SHP77 (cell line): ENCODE results near the gene FSTL4.
A peak's percentile ranks its signal among the peaks of the same experiment; 100 is the strongest.

ENCODE experiments used
- DNase-seq, 2 experiments: peaks; one replicate each; lab custom pipeline; 2025; lab: John Stamatoyannopoulos, UW

FSTL4 gene

DNA sequence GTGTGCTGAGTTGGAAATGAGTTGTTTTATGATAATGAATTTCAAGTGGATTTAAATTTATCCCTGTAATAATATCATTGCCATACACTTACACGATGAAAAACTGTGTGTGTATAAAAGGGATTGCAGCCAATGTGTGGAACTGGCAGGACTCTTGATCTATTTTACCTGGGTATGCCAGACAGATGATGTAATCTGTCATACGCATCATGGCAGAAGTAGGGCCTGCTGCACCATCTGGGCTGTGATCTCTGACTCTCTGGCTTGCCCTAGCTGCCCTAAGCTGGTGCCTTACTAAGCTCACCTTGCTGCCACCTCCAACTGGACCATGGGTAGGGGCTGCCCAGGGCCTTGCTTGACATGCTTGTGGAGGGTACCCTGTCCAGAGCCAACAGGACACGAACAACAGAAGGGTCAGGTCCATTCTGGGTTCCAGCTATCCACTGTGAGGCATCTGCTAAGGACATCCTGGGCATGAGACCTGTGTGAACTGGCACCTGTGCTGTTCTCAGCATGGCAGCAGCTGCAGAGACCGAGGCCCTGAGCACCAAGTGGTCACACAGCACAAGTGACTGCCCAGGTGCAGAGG, 184.2 kb downstream of the FSTL4 start:
- DNase-seq, result no peak

DNA sequence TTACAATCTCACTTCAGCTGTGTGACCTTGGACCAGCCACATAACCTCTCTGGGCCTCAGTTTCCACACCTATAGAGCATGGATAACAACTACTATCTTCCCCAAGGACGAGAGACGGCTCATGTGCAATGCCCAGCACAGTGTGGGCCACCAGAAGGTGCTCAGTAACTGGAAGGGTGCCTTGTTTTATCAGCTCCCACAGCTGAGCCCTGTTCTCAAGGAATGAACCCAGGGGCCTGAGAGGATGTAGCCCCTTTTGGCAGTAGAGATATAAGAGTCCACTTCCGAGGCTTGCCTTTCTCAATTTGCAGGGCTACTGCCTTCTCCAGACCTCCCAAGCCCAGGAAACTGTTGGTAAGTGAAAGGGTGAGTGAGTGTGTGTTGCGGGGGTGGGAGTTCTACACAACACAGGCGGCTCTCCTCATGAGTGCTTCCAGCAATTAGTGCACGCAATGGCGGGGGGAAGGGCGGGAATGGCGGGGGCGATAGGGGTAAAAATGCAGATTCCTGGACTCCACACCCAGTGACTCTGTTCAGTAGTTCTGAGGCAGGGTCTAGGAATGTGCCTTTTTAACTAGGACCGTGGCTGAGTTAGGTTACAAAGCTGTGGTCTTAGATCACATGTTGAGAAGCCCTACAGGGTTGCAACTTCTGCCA, 185.1 kb downstream of the FSTL4 start:
- DNase-seq, result no peak

DNA sequence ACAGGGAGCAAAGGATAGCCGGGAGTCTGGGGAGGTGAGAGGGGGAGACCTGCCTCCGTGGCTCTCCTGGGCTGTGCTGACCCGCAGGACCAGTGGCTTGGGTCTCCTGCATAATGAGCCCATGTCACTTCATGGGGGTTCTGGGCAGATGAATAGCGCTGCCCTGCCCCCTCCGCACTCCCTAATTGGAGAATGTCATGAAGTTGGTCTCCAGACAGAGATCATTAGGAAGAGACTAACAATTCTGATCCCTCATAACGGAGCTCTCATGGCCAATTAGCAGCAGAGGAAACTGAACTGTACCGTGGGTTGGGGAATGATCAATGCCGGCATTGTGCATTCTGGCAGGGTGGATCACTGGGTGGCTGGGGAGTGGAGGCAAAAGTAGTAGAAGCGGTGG, 186.1 kb downstream of the FSTL4 start:
- no peak for DNase-seq

DNA sequence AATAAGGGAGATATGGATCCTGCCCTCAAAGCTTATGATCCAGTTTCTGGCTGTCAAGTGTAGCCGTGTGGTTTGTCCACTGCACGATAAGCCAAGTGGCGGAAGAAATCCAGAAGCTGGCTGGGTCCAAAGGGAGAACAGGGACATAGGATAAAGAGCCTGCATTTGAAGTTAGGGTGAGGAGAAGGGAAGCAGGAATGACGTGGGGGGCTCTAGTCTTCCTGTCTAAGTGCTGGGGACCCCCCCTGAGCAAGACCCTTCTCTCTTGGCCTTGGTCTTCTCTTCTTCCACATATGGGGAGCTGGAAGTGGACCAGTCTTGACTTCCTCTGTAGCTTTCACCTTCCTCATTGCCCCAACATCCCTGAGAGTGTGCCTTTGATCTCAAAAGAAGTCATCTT, 186.6 kb downstream of the FSTL4 start:
- no peak for DNase-seq

DNA sequence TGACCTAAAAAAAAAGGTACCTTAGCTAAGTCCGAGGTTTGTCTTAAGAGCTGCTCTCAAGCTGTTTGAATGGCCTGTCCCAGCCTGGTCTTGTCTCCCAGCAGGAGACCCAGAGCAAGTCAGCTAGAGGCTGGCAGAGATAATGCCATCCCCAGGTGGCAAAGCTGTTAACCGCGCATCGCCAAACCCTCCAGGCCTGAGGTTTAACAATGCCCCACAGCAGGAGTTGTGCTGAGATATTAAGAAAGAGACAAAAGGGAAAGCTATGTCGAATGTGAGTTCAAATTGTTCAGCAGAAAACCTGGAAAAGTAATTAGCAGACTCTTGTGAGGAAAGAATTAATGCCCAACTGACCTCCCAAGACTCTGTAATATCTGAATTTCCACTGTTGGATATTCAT, 187.1 kb downstream of the FSTL4 start:
- no peak for DNase-seq

DNA sequence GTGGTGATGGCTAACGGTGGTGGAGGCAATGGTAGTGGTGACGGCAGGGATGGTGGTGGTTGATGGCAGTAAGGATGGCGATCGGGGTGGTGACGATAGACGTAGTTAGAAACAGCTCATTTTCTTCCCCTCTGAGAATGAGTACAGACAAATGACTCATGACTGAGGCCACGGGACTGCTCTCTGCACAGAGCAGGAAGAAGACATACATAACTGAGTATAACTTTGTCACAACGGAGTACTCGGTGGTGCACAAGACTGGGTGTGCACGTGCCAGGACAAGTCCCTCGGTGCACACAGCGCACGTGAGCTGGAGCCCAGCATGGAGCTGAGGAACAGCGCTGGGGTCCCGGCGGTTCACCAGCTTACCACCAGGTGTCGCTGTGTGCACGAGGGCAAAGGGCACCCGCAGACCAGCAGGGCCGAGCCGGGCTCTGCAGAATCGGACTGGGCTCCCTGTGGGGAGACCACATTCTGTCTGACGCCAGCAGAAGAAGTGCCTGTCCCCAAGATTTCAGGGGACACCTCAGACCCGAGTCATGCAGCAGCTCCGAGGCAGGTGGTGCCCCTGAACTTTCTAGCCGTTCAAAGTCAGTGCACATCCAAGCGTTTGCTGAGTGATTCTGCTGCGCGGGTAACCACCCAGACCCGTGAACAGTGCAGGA, 188.6 kb downstream of the FSTL4 start:
- DNase-seq, result peak; percentile 28 to 56

DNA sequence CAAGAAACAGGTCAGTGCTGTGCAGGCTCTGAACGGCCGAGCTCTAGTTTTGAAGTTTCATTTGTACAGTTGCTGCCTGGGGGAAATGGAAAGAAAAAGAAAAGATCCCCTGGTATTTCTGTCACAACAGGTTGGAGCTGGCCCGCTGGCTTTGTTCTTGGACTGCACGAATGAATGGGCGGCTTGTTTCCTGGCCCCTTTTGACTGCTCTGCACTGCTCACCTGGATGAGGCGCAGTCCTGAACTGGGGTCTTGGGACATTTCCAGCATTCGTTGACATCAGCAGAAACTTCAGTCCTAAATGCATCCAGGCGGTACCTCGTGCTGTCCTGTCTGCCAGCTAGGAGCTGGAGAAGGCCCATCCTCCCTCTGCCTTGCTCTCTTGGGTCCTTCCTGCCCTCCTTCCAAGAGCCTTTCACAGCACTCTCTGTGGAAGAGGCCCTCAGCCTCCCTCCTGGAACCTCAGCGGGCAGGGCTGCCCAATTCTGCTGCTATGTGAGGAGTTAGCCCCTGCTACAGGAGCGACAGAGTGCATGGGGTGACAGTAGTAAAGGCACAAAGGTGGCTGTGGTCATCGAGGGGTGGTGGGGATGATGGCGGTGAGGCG, 189.2 kb downstream of the FSTL4 start:
- DNase-seq, result no peak

DNA sequence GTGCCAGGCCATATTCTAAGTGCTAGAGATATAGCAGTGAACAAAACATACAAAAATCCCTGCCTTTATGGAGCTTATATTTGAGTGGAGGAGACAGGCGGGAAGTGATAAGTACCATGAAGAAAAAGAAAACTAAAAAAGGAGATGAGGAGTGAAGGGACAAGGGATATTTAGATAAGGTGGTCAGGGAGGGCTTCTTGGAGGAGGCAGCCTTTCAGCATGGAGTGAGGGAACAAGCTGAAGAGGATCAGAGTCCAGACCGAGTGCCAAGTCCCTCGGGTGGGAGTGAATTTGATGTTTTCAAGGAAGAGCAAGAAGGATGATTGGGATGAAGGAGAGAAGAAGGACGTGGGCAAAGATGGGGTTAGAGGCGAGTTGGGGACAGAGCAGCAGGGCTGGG, 190.5 kb downstream of the FSTL4 start:
- no peak for DNase-seq

DNA sequence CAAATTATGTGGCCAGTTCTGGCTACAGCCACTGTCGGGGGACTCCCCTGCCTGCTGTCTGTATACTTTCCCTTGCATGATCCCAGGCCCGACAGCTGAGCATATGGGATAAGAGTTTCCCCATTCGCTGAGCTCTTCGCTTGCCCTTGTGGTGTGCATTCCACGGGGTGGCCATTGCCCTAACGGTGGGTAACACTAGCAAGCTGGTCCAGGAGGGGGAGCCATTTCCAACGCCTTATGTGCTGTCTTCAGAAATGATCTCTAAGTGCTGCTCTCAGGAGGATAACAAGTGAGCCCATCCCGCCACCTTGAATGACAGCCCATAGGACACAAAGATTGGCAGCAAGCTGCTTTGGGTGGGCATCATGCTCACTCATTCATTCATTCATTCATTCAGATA, 190.9 kb downstream of the FSTL4 start:
- DNase-seq, result peak; percentile 10 to 36

DNA sequence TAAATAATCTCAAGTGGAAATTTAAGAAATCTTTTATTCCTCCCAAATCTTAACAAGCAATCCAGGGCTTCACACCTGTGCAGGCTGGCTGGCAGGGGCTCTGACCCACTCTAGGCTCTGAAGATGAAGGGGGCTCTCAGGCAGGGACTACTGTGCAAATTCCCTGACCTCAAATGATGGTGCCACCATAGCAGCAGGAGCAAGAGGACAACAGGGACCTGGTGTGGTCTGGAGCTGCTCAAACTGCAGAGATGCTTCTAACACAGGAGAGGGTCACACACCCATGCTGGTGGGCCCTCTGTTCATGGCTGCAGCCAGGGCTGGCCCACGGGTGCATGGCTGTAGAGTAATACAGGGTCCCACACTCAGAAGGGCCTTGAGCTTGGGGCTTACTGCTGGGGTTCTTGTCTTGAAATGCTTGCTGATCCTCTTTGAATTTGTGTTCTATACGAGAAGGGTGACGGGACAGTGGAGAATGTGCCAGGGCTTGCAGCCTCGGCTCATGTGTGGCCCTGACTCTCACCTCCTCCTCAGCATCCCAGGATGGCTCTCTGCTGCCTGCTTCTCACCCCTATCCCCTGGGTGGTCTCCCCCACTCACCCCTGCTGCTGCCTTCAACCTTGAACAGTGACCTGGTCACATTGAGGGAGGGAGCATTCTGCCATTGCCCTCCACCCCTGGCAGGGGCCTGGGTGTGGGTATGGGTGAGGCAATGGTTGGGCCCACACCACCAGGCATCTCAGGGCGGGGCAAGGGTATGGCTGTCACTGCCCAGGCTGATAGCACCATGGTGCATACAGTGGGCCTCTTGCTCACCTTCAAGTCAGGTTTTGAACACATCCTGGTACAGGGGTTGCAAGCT, 191.7 kb downstream of the FSTL4 start:
- DNase-seq, result no peak

DNA sequence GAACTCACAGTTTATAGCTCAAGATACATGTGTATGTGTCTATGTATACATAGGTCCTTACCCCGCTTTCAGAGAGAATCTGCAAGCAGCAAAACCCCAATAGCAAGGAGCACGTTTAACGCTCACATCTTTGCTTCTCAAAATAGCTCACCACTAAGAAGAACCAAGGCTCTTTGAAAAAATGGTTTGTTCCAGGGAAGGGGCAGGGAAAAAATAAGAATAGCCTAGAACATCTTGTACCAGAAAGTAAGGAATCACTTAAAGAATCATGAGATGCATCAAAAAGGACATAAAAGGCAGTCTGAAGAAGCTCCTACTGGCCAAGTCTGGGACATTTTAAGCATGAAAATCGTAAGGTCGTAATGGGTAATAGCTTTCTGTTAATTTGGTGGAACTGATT, 196.4 kb downstream of the FSTL4 start:
- no peak for DNase-seq

DNA sequence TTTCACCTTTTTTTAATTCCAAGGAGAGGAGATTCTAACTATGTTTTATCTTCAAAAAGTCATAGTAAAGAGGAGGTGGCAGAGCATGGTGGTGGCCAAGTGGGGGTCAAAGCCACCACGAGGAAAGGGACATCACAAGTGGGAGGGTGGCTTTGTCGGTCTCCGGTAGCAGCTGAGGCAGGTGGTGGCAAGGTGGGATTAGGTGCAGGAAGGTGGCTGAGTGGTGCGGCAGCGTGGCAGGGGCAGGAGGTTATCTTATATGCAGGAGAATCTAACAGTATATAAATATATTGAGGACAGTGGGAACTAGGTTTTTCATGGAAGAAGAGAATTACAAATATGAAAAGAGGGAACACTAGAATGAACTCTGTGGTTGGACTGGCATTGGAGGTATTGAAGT, 196.8 kb downstream of the FSTL4 start:
- DNase-seq, result no peak

DNA sequence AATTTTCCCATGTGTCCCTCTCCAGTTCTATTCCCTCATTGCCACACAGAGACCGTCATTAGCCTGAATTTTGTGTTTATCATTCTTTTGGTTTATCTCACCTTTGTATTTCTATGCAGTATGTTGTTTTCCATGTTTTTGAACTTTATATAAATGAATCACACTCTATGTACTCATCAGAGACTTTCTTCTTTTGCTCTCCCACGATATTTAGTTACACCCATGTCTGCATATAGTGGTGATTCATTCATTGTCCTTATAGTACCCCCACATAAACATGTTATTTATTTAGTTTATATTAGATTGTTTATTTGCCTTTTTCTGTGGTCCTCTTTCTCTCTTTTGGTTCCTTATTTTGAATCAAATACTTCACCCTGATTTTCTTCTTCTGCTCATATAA, 199.7 kb downstream of the FSTL4 start:
- no peak for DNase-seq

DNA sequence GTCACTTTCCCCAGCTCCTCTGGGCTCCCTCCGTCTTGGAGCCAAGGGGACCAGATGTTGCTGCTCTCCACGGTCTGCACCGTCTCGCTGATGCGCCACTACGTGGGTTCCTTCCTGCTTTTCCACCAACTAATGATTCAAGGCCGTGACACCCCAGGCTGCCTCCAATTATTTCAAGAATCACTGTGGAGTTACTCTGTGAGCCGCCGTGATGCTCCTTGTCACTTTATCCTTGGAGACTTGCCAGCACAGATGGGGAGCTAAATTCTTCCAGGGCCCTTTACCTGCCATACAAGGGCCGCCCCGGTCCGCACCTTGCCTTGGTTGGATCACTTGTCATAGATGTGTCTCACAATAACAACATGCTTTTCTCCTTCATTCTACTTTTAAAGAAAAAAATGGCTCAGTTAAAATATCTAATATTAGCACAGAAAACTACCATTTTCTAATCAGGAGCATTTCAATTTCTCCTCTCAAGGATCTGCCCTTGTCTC, 202.0 kb downstream of the FSTL4 start:
- DNase-seq, result no peak

DNA sequence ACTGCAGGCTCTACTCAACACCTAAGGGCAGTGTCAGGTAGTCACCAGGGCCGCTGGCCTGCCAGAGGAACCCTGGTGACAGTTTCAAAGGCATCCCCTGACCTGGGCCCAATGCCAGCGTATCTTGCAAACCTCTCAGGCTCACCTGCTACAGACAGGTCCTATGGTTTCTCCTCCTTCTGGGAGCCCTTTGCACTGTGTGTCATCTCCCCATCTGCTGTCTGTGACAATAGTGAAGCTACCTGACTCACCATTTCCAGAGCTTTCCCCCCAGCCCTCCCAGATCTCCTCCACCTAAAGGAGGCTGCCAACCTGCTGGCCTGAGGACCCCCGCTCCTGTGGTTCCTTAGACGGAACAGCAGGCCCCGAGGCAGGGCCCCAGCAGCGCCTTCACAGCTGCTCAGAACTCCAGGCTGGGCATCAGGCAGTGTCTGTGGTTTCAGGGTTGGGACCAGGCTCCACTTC, 203.1 kb downstream of the FSTL4 start:
- no peak for DNase-seq

DNA sequence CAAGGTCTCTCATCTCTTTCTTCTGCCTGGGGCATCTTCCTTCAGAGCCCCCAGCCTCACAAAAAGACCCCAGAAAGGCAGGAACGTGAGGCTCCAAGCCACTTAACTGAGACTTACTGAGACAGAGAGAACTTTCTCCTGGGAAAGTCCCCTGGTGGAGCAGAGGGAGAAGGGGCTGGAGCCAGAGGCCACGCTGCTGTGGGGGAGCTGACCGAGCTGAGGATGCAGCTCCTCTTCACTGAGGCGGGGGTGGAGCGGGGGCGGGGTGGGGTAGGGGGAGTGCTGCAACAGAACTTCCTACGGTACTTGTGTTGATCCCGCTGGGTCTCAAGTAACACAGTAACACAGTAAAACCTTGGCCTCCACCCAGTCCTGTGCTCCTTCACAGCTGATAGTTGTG, 204.0 kb downstream of the FSTL4 start:
- DNase-seq, result no peak

DNA sequence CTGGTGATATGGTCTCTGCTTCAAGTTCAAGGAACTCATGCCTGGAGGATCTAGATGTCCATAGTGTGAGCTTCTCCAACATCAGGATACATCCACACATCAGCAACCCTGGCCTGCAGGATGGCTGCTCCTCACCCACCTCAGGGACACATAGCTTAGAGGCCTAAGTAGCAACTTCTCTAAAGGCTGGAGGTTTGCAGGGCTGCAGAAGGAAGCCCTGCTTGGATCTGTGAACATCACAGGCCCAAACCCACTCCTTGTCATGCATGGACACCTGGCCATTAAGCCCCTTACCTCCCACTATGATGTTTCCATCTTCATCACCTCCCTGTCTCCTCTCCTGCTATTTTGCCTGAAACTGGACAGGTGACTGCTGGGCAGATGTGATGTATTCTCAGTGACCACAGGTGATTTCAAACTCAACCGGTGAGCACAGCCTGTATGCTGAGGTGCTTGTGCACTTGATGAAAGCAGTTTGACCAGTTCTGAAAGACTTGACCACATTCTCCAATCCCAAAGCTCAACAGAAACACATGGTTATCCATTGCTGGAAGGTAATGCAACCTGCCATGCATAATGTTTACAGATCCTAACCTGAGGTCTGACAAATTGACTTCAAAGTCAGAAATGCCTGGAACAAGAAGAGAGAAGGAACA, 205.2 kb downstream of the FSTL4 start:
- no peak for DNase-seq

DNA sequence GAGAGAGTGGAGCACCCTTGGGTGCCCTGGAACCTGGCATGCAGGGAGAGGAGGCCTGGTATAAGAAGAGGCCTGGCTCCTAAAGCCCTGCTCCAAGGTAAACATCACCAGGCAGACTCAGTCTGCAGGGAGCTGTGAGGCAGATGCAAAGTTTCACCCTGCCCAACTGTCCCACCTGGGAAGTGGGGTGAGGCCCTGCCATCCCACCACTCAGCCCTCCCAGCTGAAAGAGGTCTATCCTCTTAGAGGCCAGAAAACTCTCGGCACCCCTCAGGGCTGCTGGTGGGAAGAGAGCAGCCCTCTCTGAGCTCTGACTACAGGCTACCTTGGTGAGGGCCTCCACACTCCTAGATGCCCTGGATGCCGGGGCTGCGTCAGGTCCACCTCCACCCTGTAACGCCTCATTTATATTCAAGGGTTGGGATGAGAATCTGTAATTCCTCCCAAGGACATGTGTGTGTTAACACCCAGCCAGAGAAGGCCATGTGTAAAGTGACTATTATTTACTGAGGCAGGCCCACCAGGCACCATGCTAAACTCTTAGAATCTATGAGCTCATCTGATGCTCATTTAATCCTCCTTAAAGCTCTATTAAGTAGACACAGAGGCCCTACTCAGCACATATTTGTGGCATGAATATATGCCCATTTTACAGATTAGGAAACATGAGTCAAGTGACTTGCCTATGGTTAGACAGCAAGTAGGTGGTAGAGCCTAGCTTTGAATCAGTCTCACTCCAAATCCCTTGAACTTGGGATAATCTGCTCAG, 205.9 kb downstream of the FSTL4 start:
- DNase-seq, result no peak

DNA sequence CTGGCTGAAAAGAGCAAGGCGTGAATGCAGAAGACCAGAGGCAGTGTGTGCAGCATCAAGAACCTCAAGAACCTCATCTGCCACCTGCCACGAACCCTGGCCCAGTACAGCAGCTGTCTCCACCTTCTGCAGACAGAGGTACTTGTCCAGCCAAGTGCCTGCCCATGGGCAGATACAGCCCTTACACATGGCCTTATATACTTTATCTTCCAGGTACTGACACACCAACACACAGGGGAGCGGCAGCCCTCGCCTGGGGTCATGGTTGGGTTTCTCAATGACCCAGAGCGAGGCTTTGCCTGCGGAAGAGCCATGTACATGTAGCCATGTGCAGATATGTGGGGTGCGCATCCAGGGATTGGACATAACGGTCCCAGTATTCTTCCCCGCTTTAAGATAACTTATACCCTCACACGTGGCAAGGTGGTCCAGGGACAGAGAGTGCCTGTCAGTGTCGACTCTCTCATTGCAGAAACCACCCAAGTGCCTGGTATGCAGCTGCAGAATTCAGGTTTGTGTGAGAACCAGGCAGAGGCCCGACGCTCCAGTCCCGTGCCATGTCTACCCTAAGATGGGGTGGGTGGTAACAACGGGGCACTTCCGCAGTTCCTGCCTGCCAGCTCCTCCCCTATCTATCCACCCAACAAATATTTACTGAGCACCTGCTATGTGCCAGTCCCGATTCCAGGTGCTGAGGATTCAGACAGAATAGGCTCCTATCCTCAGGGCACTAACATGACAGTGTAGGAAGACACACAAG, 206.9 kb downstream of the FSTL4 start:
- no peak for DNase-seq

DNA sequence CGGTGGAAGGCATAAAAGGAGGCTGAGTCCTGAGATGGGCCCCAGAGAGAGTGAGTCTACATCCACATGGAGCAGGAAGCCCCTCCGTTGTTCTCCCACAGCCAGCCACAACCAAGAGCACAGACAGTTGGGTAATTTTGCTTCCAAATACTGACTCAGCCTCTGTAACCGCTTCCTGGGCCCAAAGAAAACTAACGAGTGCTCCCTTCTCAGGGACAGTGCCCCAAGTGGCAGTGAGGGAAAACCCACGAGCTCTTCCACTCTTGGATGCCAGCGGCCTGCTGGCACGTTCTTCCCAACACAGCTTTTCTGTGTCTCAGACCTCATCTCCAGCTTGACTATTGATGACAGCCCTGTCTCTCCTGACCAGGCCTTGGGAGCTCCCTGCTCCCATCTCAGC, 207.6 kb downstream of the FSTL4 start:
- no peak for DNase-seq
